Thyroid gland (tissue), 4 donors: ENCODE results near the gene IL25. TPM values are rescaled to one million over a fixed set of nuclear protein-coding genes. Genes with fewer than 3 reads are reported as not detected.

ENCODE experiments used
- DNase-seq, 2 donors: peaks; one replicate each; pipeline ENCODE4 v3.0.0-alpha.2; 2019
- H3K27ac ChIP-seq, 3 donors: fragments of 200-600 bp; sonication (generic); 1 replicate in 2 of 3; 2 replicates in 1 of 3; pipeline ENCODE4 v1.5.1; 2016 to 2019; ENCODE audit warnings: mild to moderate bottlenecking in 1 of 3, moderate library complexity in 1 of 3
- H3K27me3 ChIP-seq: fragments of 200-600 bp; sonication (generic); one replicate; pipeline ENCODE4 v1.5.1; 2019
- H3K36me3 ChIP-seq, 2 donors: fragments of 200-600 bp; sonication (generic); one replicate each; pipeline ENCODE4 v1.5.1; 2016 to 2019
- H3K4me1 ChIP-seq, 2 donors: fragments of 200-600 bp; sonication (generic); one replicate each; pipeline ENCODE4 v1.5.1; 2017 to 2019
- H3K4me3 ChIP-seq, 3 donors: fragments of 200-600 bp; sonication (generic); replicated peaks in 1 of 3; 1 replicate in 2 of 3; 2 replicates in 1 of 3; pipeline ENCODE4 v1.5.1; 2016; ENCODE audit warnings: mild to moderate bottlenecking in 1 of 3
- H3K9me3 ChIP-seq: fragments of 200-600 bp; sonication (generic); one replicate; pipeline ENCODE4 v1.5.1; 2017
- POLR2A ChIP-seq, 2 donors: fragments of 450-650 bp; IDR thresholded peaks; one replicate each; pipeline ENCODE4 v1.6.1; 2017; ENCODE audit warnings: antibody characterized with exemption in 2 of 2, mild to moderate bottlenecking in 2 of 2, moderate library complexity in 1 of 2
- WGBS, 2 donors: methylation state at CpG; one replicate each; pipeline ENCODE4 v1.1.5; 2017; 5-methylcytosine and 5-hydroxymethylcytosine counted together
- intact Hi-C: fragments of 100-400 bp; cut with DNase I; formaldehyde crosslinking; loops from one replicate; pipeline ENCODE4 v1.15.1; 2023
- total RNA-seq, 4 donors: library from RNA; depleted of rRNA; stranded (reverse); fragments of >200 nt; gene quantifications; one replicate each; pipeline ENCODE4 v1.2.3, GENCODE V29; 2016
- TF ChIP-seq, protein P1 (sequence below), 6 experiments: fragments of 200-600 bp in 3 of 6; fragments of 450-650 bp in 3 of 6; sonication (generic) in 3 of 6; IDR thresholded peaks; one replicate each; pipeline ENCODE4 v1.5.1; 2016 to 2019; ENCODE audit warnings: antibody characterized with exemption in 6 of 6, mild to moderate bottlenecking in 2 of 6, inconsistent platforms in 1 of 6, moderate library complexity in 1 of 6

The IL25 gene
- total RNA-seq, 4 donors from 2014 or later, result not detected

DNA sequence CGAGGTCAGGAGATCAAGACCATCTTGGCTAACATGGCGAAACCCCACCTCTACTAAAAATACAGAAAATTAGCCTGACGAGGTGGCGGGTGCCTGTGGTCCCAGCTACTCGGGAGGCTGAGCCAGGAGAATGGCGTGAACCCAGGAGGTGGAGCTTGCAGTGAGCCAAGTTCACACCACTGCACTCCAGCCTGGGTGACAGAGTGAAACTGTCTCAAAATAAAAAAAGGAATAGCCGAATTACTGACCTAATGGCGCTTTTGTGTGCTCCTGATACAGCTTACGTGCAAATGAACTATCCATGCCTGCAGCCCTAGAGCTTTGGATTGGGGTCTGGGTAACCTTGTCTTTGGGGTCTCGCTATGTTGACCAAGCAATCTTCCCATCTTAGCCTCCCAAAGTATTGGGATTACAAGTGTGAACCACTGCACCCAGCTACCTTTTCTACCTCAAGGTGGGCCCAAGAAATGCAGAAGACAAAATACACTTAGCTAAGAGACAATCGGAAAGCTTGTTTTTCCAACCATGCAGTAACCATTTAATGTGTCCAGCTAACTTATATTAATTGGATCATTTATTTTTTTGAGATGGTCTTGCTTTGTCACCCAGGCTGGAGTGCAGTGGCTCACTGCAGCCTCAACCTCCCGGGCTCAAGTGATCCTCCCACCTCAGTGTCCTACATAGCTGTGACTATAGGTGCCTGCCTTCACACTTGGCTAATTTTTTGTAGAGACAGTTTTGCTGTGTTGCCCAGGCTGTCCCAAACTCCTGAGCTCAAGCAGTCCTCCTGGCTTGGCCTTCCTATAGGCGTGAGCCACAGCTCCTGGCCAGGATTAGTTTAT is 45.9 kb upstream of the IL25 start:
- Histone ChIP-seq H3K4me3 (no peak overlapping the region), H3K27ac (no peak overlapping the region), H3K36me3 (peaks cover 25 to 26% of the 10 kb centered on the region in 2 donors), H3K4me1 (peaks cover 13 to 16% of the 10 kb centered on the region in 2 donors), H3K9me3 (no peaks in the 10 kb centered on the region), H3K27me3 (no peaks in the 10 kb centered on the region)
- TF ChIP-seq, protein P1, sequence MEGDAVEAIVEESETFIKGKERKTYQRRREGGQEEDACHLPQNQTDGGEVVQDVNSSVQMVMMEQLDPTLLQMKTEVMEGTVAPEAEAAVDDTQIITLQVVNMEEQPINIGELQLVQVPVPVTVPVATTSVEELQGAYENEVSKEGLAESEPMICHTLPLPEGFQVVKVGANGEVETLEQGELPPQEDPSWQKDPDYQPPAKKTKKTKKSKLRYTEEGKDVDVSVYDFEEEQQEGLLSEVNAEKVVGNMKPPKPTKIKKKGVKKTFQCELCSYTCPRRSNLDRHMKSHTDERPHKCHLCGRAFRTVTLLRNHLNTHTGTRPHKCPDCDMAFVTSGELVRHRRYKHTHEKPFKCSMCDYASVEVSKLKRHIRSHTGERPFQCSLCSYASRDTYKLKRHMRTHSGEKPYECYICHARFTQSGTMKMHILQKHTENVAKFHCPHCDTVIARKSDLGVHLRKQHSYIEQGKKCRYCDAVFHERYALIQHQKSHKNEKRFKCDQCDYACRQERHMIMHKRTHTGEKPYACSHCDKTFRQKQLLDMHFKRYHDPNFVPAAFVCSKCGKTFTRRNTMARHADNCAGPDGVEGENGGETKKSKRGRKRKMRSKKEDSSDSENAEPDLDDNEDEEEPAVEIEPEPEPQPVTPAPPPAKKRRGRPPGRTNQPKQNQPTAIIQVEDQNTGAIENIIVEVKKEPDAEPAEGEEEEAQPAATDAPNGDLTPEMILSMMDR (IDR thresholded peaks at IDR 0.05), result no peak
- TF ChIP-seq POLR2A (IDR thresholded peaks at IDR 0.05), result no peak
- intact Hi-C loops, result loop anchor here (2.0 to 10.0 kb wide), 2 partner anchors 54 to 138 kb away; partner anchors contain the start of gene NGDN
- 79 to 81% methylated on average over 13 of the region's 13 CpGs for WGBS, 2 donors
- no peak for DNase-seq

GRCh38 chr14:23327947-23328744 is 44.5 kb upstream of the IL25 start:
- Histone ChIP-seq H3K4me1 (peaks cover 2 to 6% of the 10 kb centered on the region in 2 donors), H3K9me3 (no peaks in the 10 kb centered on the region), H3K27ac (no peak overlapping the region), H3K4me3 (no peak overlapping the region), H3K36me3 (peaks cover 25% of the 10 kb centered on the region in 2 donors), H3K27me3 (no peaks in the 10 kb centered on the region)
- no peak for TF ChIP-seq POLR2A (IDR thresholded peaks at IDR 0.05)
- TF ChIP-seq, protein P1 (IDR thresholded peaks at IDR 0.05), result peak; percentile 63 to 81 (median 78)
- intact Hi-C loops, result loop anchor here (2.0 to 10.0 kb wide), 2 partner anchors 53 to 137 kb away; partner anchors contain the start of gene NGDN
- 46 to 47% methylated on average over 4 of the region's 4 CpGs for WGBS, 2 donors
- peak; percentile 71 to 76 for DNase-seq

- H3K9me3 ChIP-seq, result no peaks in the 10 kb centered on the region
- no peak overlapping the region for H3K4me3 ChIP-seq
- no peak overlapping the region for H3K27ac ChIP-seq
- H3K27me3 ChIP-seq, result no peaks in the 10 kb centered on the region
- intact Hi-C loops, result no loop called here
- no peaks in the 10 kb centered on the region for H3K36me3 ChIP-seq
- WGBS, 2 donors, result 86 to 92% methylated on average over 5 of the region's 5 CpGs
- no peaks in the 10 kb centered on the region for H3K4me1 ChIP-seq
- no peak for TF ChIP-seq POLR2A (IDR thresholded peaks at IDR 0.05)
- TF ChIP-seq, protein P1 (IDR thresholded peaks at IDR 0.05), result no peak
- no peak for DNase-seq
Observed at GRCh38 chr14:23335623-23336022, 37.0 kb upstream of the IL25 start.

DNA sequence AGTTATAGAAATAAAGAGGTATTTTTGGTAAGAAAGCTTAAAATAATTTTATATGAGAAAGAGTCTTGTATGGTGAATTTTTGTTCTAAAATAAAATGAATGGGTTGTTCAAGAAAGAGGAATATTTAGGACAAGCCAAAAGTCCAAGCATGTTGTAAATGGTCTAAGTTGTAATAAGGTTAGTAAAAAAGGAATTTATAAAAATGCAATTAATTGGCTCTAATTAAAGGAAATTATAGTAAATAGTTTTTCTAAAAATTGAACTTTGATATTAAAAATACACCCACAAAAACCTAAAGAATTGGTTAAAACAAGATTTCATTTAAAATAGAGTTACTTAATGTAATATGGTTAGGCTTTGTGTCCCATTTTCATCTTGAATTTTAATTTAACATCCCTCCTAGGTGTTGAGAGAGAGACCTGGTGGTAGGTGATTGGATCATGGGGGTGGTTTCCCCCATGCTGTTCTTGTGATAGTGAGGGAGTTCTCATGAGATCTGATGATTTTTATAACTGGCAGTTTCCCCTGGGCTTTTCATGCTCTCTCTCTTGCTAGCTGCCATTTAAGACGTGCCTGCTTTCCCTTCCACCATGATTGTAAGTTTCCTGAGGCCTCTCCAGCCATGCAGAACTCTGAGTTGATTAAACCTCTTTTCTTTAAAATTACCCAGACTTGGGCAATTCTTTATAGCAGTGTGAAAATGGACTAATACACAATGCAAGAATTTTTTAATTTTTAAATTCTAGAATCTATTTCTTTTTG is 32.9 kb upstream of the IL25 start:
- H3K27ac ChIP-seq, result no peak overlapping the region
- no peak overlapping the region for H3K4me3 ChIP-seq
- no peak for DNase-seq
- H3K9me3 ChIP-seq, result no peaks in the 10 kb centered on the region
- intact Hi-C loops, result no loop called here
- TF ChIP-seq, protein P1 (IDR thresholded peaks at IDR 0.05), result no peak
- no peak for TF ChIP-seq POLR2A (IDR thresholded peaks at IDR 0.05)
- 86 to 91% methylated on average over 1 of the region's 1 CpG for WGBS, 2 donors
- H3K4me1 ChIP-seq, result no peaks in the 10 kb centered on the region
- H3K27me3 ChIP-seq, result no peaks in the 10 kb centered on the region
- H3K36me3 ChIP-seq, result no peaks in the 10 kb centered on the region
